Suppressor macrophage treated with lipopolysaccharide for 1 hour (primary cell): Measurements from ENCODE around the gene FOXD3.

ENCODE experiments used
- DNase-seq, 3 donors: peaks; one replicate each; pipeline ENCODE4 v3.0.0-alpha.2; 2020 to 2022

FOXD3 gene

DNA sequence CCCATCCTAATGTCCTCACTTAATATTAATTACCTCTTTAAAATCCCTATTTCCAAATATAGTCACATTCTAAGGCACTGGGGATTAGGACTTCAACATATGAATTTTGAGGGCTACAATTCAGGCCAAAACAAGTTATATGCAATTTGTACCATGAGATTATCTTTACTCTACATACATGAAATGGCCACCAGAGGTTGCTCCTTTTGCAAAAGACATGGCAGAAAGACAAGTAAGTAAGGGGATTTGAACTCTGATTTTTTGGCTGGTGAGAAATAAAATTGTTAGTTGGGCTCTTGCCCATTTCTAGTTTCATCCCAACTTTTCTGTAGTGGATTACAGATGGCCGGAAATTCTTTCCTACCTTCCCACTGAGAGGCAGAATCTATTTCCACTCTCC is 40.2 kb downstream of the FOXD3 start:
- DNase-seq: no peak

DNA sequence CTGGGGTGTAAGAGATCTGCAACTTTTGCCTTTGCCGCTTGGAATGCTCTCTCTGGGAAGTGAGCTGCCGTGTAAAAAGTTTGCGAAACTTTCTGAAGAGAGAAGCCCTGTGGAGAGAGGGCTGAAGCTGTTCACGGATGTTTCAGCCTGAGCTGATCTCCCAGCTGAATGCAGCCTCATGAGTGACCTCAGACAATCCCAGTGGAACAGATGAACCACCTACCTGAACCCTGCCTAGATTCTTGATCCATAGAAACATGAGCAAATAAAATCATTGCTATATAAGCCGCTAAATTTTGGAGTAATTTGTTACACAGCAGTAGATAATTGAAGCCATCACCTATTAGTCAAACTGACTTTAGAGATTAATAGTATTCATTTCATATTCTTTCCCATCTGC is 40.6 kb downstream of the FOXD3 start:
- DNase-seq: no peak

DNA sequence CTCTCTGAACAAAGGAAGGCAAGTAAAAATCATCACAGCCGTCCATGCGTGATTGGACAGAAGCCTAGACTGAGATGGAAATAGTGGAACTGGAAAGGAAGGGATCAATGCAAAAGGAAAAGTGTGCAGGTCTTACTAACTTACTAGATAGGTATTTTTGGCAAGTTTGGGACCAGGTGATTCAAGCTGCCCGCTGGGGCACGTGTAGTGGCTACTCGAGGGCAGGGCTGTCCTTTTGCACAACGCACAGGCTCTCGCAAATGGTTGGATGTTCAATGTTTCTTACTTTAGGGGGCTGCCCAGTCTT is 44.5 kb downstream of the FOXD3 start:
- no peak for DNase-seq

DNA sequence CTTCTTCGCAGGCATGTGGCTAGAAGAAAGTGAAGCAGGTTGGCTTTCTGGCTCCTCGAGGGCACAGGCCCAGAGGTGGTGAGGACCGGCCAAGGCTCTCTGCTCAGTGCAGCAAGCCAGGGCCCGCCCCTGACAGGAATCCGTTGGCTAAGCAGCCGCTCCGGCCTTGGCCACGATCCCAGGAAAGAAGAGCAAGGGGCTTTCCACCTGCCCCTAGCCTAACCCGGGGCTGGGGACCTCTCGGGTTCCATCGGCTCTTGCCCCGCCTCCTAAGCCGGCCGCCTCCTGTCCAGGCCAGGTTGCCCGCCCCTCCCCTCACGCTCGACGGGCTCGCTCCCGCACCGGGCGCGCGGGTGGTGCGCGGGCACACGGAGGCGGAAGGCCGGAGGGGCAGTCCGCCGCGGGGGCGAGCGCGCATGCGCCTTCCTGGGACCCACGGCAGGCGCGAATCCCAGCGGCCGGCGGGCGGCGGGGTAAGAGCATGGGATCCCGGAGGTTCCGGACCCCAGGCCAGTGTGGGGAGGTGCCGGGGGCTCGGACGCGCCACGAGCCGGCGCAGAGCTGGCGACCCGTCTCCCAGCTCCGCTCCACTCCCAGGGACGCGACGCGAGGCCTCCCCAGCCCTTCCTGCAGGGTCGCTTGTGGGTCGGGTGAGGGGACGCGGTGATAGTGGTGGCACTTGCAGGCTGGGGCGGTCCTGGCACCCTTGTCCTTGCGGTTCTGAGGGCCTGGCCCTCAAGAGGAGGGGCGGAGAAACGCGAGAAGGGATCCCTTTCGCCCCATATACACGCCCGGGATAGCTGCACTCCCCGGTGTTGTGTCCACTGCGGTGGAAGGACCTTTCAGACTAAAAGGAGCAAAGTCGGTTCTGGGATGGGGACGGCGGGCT is 45.1 kb downstream of the FOXD3 start, which contains the start of gene ALG6:
TSS of gene ALG6 (plus strand) at position 413 of the 889 bp plus-strand sequence. CDS start 3,351 bp downstream, outside the sequence.
- DNase-seq: peak; percentile 96 to 99 (median 98)

DNA sequence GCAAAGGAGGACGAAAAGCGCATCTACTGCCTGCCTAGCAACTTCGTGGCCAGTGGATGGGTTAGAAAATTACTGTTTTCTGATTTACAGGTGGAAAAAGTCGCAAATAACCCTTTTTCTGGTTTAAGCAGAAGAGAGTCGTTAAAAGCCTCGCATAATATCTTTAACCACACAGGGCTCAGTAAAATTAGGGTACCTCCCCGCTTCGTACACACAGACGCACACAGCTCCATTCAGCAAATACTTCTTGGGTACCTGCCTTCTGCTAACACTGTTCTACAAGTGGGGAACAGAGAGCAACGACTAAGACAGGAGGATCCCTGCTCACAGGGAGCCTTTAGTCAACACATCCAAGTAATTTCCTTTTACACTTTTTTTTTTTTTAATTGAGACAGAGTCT is 45.8 kb downstream of the FOXD3 start:
- DNase-seq: no peak
